NCI-H1930 (cell line): ENCODE results near the gene RCBTB2.
A peak's percentile ranks its signal among the peaks of the same experiment; 100 is the strongest.

Experiments used
- DNase-seq, 2 experiments: peaks; one replicate each; lab custom pipeline; 2025; lab: John Stamatoyannopoulos, UW

RCBTB2 gene

DNA sequence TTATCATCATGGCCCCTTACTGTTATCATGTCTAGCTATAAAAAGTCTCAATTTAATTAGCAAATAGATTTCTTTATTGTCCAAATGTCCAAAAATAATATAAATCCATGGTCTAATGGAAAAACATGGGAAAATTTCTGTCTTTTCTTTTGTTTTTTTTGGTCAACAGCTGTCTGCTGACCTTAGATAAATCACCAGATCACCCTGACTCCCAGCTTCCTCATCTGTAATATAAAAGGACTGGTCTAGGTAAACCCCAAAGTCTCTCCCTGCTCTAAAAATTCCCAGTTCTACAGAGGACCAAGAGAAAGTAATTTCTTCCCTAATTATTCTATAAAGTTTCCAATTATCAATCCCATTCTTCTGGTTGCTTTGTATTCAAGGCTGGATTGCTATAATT, 30.7 kb upstream of the RCBTB2 start:
- DNase-seq: no peak

DNA sequence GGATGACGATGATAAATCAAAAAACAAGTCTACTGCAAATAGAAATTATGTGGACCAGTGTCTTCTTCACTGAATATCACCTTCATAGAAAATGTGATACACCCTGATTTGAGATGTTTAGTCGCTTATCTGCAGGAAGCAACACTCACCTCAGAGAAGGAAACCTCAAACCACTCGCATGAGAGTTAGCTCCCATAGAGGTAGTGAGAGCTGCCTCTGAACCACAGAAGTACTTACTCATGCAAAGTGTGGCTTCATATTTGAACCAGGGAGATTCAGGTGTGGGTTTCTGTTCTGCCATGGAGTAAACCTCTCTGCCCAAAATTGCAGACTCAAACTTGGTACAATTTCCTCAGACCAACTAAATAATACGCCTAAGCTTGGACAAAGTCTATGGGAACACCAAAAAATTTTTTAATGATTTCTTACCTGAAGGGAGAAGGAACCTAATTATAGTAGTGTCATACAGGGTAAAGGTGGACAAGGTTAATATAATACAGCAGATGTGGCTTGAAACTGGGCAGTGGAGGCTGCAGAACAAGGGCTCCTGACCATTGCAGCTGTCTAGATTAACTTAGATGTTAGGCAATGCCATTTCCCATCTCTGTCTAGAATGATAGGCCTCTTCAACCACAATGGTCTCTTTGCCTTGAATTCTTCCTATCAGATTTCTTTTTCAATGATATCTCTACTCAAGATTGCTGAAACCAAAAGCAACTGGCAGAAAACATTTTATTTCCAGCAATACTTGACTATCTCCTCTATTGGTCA, 29.6 kb upstream of the RCBTB2 start:
- no peak for DNase-seq

DNA sequence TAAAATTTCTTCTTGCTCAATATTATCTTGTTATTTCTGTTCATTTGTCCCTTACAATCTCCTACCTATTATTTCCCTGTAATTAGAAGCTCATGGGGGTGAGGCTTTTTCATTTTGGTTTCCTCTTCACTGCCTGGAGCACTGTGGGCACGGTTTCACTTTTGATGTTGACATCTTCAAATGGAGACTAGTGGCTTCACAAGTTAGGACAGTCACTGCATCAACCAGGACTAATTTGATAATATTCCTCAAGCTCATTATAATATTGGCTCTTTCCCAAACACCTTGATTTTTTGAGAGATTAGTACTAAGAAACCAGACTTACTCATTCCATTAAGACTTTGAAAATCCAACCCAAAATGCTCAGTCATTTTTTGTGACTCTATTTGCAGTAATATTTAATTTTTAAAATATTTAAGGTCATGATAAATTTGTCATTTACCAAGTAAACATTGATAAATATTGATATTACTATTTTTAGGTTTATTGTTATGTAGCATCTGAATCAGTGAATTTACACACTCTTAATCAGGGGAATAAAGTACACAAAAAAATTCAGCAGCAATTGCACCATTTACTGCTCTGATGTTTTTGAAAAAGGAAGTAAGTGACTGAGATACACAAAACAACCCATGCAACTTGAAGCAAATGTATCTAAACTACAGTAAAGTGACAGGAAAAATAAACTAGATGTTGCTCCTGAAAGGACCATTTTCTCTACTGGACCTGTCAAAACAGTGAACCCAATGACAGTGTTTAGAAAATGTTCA, 28.8 kb upstream of the RCBTB2 start:
- peak in 1 of 2 experiments; percentile 10 for DNase-seq

DNA sequence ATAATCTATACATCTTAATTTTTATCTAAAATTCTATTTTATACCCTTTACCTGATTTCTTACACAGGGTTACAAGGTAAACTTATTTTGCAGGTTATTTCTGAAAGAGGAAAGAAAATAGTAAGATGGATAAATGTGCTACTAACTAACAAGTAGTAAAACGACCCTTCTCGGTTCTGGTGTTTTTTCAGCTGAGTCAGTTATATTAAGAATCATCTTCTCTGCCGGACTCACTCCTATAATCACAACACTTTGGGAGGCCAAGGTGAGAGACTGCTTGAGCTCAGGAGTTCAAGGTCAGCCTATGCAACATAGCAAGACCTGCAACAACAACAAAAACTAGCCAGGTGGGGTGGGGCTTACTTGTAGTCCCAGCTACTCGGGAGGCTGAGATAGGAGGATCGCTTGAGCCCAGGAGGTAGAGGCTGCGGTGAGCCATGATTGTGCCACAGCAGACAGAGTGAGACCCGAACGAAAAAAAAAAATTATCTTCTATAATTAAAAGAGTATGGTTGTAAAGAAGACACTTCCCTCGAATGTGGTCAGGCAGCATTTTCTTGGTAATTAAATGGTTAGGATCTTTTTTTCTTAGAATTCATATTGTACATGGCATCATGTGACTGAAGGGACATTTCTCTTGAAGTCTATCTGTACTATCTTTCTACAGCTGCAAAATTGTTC, 27.9 kb upstream of the RCBTB2 start:
- no peak for DNase-seq

DNA sequence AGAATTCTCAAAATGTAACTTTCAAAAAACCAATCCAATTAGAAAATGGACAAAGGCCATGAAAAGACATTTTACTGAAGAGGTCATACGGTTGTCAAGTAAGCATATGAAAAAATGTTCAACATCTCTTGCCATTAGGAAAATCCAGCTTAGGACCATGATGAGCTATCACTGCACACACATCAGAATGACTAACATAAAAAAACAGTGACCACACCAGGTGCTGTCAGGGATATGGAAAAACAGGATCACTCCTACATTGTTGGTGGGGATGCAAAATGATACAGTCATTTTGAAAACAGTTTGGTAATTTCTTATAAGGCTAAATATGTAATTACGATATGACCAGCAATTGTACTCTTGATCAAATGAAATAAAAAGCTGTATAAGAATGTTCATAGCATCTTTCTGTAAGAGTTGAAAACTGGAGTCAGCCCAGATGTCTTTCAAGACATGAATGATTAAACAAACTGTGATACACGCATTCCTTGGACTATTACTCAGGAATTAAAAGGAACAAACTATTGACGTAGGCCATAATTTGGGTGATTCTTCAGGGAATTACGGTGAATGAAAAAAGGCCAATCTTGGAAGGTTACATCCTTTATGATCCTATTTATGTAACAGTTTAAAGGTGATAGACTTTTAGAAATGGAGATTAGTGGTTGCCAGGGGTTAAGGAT, 26.9 kb upstream of the RCBTB2 start:
- no peak for DNase-seq

DNA sequence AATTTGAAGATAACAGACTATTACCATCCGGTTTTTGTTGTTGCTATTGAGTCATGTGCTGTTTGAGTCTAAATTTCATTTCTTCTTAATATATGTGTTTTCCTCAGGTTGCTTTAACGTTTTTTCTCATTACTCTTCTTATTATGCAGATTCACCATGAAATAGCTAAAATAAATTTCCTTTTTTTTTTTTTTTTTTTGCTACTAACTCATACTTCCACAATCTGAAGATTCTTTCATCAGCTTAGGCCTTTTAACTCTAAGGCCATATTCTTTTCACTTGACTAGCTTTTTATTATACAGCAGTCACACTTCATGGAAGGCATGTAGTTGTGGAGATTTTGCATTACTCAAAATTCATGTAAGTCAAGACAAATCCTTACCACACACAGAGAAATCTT, 23.9 kb upstream of the RCBTB2 start:
- DNase-seq: no peak

DNA sequence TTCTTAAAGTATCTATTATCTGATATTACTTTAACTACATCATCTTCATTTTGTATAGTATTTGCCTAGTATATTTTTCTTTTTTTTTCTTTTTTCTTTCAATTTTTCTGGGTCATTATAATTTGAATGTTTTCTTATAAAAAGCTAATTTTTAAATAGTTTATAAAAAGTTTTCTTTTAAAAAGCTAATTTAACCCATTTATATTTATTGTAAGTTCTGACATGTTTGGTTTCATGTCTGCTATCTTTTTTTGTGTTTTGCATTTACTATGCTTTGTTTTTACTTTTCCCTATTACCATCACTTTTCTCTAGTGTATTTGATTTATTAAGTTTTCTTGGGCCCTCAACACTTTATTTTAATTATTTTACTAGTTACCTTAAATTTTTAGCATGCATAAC, 22.6 kb upstream of the RCBTB2 start:
- no peak for DNase-seq

DNA sequence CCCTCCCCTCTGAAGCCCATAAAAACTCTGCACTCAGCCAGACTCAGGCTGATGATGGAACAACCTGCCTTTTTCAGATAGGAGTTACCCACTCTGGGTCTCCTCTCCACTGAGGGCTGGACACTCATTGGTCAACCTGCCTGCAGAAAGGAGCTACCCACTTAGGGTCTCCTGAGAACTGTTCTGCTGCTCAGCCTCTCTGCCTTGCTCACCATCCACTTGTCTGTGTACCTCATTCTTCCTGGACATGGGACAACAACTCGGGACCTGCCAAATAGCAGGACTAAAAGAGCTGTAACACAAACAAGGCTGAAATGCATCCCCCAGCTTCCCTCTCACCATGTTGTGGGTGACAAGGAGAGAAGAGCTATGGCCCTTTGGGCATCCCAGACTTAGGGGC, 18.4 kb upstream of the RCBTB2 start:
- DNase-seq: no peak

DNA sequence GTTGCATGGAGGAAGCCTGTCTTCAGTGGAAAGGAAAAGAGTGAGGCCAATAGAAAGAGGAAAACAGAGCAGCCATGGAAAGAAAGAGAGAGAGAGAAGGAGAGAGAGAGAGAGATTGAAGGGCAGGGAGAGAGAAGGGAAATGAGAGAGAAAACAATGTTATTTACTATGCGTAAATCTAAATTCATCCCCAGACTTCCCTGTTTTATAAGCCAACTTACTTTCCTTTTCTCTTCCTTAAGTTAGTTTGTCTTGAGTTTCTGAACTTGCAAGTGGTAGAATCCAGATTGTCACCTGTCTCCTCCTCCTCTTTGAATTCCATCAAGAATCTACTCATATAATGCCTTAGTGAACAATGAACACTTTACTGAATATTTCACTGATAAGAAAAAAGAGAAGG, 16.8 kb upstream of the RCBTB2 start:
- DNase-seq: no peak

DNA sequence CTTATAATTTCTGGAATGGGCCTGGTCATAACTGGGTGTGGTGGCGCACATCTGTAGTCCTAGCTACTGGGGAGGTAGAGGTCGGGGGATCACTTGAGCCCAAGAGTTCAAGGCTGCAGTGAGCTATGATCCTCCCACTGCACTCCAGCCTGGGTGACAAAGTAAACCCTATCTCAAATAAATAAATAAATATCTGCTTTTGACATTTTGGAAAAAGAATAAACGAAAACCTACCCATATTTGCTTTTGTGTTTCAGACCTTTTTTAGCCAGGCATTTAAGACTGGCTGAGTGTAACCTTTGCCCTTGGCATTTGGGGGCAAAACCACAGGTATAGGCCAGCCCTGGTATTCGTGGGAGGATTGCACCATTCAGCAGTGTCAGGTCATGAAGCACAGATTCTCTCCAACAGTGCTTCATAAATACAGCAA, 14.8 kb upstream of the RCBTB2 start:
- no peak for DNase-seq

DNA sequence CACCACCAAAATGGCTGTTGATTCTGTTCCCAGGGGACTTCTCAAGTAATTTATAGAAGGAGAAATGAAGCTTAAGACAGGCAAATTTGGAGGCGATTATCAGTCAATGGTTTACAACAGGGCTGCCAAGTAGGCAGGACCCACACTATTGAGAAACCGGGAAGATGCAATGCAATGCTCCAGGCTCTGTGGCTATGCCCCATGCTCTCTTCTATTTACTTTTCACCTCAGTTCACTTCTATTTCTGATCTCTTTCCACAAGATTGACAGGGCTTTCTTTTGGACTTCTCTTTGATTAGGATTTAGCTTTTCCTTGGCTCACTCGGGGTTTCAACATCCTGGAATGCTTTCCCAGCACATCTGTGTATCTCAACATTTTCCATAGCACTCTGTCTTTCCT, 12.7 kb upstream of the RCBTB2 start:
- DNase-seq: no peak

DNA sequence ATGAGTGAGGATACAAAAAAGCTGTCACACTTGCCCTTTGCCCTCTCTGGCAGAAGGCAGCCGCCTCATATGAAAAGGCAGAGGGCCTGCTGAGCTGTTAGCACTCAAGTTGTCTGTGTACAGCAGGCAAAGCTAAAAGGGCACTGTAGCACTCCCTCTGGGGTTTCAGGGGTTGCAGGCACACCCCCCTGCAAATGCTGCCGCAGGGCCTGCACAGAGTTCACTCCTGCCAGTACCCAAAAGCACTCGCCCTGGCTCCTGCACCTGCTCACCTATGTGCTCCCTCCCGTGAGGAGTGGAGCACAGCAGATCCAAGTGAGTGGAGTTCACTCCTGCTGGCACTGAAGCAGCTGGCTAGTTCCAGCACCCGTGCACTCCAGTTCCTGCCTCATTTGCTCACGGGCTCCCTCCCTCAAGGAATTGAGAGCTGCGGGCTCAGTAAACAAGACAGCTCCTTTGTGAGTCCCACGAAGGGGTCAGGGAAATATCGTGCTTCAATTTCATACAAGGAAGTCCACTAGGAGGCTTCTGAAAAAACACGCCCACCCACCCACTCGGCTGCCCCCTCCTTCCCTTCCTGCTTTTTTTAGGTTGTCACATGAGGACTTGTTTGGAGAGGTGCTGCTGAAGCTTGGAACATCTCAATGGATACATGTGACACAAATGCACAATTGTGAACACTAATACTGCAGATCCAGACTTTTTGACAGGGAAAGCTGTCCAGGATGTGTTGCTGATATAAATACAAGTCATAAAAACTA, 9.9 kb upstream of the RCBTB2 start:
- DNase-seq: no peak

DNA sequence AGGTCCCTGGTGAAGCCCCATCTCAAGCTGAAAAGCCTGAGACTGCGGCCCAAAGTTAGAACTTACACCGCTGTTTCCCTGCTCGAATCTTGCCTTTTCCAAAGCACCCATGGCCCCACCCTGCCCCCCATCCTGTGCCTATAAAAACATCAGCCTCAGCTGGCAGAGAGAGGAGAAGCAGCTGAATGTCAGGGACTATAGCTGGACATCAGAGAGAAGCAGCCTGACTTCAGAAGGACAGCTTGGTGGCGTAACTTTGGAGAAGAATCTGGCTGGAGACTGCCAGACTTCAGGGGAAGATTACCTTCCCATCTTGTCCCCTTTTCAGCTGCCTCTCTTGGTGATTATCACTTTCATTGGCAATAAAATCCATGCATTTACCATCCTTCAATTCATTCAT, 9.3 kb upstream of the RCBTB2 start:
- no peak for DNase-seq

DNA sequence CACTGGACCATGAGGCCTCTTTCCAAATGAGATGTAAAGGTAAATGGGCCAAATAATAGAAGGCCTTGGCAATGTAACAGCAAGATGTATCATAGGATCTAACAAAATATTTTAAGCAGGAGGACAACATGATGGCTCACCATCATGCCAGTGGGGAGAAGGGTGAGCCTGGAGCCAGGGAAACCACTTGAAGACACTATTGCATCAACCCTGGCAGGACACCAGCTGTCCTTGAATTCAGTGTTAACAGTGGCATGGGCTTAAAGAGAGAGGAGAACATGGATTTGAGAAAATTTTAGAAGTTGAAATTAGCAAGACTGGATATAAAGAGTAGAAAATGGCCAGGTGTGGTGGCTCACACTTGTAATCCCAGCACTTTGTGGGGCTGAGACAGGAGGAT, 6.7 kb upstream of the RCBTB2 start:
- DNase-seq: no peak

DNA sequence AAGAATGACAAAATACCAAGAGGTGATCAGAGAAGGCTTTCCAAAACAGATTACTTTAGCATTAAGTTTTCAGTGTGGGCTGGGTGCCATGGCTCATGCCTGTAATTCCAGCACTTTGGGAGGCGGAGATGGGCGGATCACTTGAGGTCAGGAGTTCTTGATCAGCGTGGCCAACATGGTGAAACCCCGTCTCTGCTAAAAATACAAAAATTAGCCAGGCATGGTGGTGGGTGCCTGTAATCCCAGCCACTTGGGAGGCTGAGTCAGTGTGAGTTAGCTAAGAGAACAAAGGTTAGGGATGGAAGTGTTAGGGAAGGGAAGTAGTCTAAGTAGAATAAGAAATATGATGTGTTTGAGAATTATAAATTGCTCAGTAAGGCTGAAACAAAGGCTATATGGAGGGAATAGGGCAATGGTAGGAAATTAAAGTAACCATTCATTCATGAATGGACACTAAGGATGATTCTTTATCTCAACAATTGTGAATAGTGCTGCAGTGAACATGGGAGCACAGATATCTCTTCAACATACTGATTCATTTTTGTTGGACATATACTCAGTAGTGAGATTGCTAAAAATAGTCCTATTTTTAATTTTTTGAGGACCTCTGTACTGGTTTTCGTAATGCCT, 3.9 kb upstream of the RCBTB2 start:
- DNase-seq: no peak

DNA sequence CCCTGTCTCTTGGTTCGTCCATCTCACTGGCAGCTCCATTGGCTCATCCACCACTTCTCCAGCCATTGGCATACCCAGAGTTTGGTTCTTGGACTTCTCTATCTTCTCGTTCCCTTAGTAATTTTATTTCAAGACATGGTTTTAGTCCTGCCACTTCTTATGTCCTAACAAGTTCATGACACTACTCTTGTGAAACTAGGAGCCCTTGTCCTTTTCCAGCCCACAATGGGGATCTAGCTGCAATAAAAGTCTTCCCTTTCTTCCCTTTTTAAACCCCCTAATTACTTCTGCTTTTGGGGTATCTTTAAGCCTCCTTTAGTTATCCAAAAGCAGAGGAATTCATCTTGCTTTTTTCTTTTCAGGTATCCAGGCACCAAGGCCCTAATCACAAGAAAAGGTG, 2.9 kb upstream of the RCBTB2 start:
- no peak for DNase-seq

DNA sequence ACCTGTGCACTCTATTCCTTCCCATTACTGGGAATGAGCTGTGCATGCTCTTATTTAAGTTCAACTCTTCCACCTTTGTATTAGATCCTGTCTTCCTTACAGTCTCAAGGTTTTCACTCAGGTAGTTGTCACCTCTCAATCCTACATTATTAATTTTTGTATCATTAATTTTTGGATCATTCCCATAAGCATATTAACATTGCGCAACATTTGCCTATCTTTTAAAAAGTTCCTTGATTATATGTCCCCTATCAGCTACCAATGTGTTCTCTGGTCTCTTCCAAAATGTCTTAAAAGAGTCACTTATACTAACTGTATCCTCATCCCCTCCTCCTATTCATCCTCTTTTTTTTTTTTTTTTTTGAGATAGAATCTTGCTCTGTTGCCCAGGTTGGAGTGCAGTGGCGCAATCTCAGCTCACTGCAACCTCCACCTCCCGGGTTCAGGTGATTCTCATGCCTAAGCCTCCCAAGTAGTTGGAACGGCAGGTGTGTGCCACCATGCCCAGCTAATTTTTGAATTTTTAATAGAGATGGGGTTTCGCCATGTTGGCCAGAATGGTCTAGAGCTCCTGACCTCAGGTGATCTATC, 2.1 kb upstream of the RCBTB2 start:
- no peak for DNase-seq

DNA sequence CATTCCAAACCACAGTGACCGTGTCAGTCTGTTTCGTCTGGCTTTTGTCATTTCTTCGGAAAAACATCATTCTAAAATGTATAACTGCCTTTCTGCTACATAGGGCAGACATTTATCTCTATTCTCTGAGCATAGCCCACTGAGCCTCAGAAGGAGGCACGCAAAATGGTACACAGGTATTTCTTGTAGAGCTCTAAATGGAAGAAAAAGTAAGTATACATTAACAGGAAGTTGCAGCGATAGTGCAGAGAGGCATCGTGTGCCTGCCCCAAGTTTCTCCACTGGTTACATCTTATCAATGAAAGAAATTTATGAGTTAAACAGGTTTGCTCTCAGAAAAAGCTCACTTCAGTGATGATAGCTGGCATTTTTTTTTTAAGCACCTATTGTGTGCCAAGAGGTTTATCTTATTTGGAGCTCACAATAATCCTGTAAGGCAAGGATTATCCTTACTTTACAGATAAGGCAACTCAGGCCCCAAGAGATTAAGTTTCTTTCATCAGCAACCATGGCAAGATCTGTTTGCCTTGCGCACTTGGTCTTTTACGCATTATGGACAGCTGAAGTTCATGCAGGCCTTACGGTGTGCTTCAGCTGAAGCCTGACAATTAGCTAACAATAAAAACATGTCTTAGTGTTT, 1.2 kb upstream of the RCBTB2 start:
- DNase-seq: no peak

DNA sequence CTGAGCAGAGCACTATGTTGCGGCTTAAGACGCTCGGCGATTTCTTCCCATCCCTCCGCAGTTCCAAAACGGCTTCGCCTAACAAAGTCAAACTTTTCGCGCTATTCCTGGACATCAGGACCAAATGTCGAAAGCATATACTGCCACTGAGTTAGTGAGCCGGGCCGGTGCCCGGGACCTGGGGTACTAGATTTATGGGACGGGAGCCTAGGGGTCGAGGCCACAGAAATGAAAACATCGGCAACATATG, 699 bp downstream of the RCBTB2 start:
- DNase-seq: peak in 1 of 2 experiments; percentile 55

DNA sequence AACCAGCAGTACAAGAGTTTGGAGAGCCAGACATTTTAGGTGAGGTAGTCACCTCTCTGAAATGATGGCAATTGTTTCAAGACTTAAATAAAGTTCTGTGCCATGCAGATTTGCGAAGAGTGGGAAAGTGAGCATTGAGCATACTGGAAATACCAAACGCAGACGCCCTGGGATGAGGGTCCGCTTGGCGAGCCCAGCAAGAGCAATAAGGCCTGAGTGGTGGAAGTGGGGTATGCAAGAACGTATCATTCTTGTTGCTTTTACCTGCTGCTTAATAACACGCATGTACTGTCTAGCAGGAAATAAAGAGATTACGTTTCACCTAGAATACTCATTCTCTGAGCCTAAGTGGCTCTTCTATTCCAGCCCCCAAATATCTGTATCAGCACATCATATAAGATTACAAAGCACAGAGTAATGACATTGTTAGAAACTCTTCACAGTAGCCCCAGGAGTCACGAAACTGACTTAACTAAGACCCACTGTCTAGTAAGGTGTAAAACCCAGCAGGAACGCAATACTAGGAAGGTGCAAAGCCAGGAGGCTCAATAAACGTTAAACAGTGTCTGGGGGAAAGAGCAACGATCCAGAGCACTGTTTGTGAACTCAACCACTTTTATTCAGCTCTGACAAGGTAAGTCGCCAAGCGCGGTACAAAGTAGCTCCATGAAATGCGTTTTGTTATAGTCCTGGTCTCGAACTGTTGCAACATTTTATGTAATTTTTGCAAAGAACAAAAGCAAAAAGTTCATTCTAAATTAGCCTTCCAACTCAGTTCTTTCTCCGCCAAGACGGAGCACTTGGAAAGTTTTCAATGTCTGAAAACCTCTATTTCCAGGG, 1.2 kb downstream of the RCBTB2 start:
- peak in 1 of 2 experiments; percentile 54 for DNase-seq
